BJ (cell line): ENCODE measurements around the gene GART. TPM values are rescaled to one million over a fixed set of nuclear protein-coding genes. Genes with fewer than 3 reads are reported as not detected.

Source experiments
- CTCF ChIA-PET: fragments of 350-600 bp; formaldehyde crosslinking; extraction: SDS; loops from one replicate; lab custom pipeline; 2021; ENCODE audit warnings: antibody characterized with exemption, inconsistent platforms; lab: Yijun Ruan, JAX
- POLR2A ChIA-PET: fragments of 300-600 bp; sonication (Branson Sonifier 250); formaldehyde crosslinking; extraction: SDS; loops from one replicate; lab custom pipeline; 2021; ENCODE audit warnings: antibody characterized with exemption; lab: Charles Lee
- DNase-seq: peaks from one replicate; pipeline ENCODE4 v3.0.0-alpha.2; 2011; ENCODE audit warnings: low read depth
- H3K27me3 ChIP-seq: 2 replicates; pipeline ENCODE4 v1.6.0; 2011; ENCODE audit warnings: low read length; ENCODE audit not compliant: control insufficient read depth, insufficient read depth
- H3K36me3 ChIP-seq: 2 replicates; pipeline ENCODE4 v1.5.1; 2011; ENCODE audit warnings: low read length; ENCODE audit not compliant: control insufficient read depth, insufficient read depth
- H3K4me3 ChIP-seq: 2 replicates; pipeline ENCODE4 v1.5.1; 2011; ENCODE audit warnings: low read depth, mild to moderate bottlenecking, control low read depth, low read length
- polyA plus RNA-seq: library from polyadenylated mRNA; depleted of rRNA; stranded (reverse); fragments of >200 nt; gene quantifications from 2 replicates; pipeline ENCODE4 v1.2.3, GENCODE V29; 2011
- TF ChIP-seq, protein P1 (sequence below): IDR thresholded peaks from 2 replicates; pipeline ENCODE4 v1.5.1; 2011; ENCODE audit warnings: low read depth, mild to moderate bottlenecking, control low read depth, inconsistent platforms, low read length, moderate library complexity; ENCODE audit not compliant: insufficient read depth

The GART gene
- polyA plus RNA-seq, 1 experiment, result 14.8 TPM

DNA sequence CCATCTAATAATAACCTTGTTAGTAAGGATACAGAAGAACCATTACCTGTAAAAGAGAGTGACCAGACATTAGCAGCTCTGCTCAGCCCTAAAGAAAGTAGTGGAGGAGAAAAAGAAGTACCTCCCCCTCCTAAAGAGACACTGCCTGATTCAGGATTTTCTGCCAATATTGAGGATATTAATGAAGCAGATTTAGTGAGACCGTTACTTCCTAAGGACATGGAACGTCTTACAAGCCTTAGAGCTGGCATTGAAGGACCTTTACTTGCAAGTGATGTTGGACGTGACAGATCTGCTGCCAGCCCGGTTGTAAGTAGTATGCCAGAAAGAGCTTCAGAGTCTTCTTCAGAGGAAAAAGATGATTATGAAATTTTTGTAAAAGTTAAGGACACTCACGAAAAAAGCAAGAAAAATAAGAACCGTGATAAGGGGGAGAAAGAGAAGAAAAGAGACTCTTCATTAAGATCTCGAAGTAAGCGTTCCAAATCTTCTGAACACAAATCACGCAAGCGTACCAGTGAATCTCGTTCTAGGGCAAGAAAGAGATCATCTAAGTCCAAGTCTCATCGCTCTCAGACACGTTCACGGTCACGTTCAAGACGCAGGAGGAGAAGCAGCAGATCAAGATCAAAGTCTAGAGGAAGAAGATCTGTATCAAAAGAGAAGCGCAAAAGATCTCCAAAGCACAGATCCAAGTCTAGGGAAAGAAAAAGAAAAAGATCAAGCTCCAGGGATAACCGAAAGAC lies 12.5 kb upstream of the GART start:
- TF ChIP-seq, protein P1, sequence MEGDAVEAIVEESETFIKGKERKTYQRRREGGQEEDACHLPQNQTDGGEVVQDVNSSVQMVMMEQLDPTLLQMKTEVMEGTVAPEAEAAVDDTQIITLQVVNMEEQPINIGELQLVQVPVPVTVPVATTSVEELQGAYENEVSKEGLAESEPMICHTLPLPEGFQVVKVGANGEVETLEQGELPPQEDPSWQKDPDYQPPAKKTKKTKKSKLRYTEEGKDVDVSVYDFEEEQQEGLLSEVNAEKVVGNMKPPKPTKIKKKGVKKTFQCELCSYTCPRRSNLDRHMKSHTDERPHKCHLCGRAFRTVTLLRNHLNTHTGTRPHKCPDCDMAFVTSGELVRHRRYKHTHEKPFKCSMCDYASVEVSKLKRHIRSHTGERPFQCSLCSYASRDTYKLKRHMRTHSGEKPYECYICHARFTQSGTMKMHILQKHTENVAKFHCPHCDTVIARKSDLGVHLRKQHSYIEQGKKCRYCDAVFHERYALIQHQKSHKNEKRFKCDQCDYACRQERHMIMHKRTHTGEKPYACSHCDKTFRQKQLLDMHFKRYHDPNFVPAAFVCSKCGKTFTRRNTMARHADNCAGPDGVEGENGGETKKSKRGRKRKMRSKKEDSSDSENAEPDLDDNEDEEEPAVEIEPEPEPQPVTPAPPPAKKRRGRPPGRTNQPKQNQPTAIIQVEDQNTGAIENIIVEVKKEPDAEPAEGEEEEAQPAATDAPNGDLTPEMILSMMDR, result no peak
- Histone ChIP-seq H3K27me3 (no peaks in the 10 kb centered on the region), H3K4me3 (no peak overlapping the region), H3K36me3 (peaks cover 35% of the 10 kb centered on the region)
- ChIA-PET POLR2A (no interaction called here), CTCF (interaction anchor here (1.7 kb wide), 1 partner anchor 29 kb away, joined by 5 read pairs; no protein-coding TSS in a partner anchor)
- DNase-seq, result no peak

DNA sequence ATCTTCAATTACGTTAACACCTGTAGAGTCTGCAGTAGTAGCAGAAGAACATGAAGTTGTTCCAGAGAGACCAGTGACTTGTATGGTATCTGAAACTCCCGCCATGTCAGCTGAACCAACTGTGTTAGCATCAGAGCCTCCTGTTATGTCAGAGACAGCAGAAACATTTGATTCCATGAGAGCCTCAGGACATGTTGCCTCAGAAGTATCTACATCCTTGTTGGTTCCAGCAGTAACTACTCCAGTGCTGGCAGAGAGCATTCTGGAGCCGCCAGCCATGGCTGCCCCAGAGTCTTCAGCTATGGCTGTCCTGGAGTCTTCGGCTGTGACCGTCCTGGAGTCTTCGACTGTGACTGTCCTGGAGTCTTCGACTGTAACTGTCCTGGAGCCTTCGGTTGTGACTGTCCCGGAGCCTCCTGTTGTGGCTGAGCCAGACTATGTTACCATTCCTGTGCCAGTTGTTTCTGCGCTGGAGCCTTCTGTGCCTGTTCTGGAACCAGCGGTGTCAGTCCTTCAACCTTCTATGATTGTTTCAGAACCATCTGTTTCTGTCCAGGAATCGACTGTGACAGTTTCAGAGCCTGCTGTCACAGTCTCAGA lies 11.2 kb upstream of the GART start:
- TF ChIP-seq, protein P1, result no peak
- CTCF ChIA-PET, result no interaction called here

DNA sequence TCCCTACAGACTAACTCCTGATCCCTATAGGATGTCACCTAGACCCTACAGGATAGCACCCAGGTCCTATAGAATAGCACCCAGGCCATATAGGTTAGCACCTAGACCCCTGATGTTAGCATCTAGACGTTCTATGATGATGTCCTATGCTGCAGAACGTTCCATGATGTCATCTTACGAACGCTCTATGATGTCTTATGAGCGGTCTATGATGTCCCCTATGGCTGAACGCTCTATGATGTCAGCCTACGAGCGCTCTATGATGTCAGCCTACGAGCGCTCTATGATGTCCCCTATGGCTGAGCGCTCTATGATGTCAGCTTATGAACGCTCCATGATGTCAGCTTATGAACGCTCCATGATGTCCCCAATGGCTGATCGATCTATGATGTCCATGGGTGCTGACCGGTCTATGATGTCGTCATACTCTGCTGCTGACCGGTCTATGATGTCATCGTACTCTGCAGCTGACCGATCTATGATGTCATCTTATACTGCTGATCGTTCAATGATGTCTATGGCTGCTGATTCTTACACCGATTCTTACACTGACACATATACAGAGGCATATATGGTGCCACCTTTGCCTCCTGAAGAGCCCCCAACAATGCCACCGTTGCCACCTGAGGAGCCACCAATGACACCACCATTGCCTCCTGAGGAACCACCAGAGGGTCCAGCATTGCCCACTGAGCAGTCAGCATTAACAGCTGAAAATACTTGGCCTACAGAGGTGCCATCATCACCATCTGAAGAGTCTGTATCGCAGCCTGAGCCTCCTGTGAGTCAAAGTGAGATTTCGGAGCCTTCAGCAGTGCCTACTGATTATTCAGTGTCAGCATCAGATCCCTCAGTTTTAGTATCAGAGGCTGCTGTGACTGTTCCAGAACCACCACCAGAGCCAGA lies 10.4 kb upstream of the GART start:
- H3K4me3 ChIP-seq, result no peak overlapping the region
- CTCF ChIA-PET, result no interaction called here
- TF ChIP-seq, protein P1, result no peak
- POLR2A ChIA-PET, result no interaction called here
- no peaks in the 10 kb centered on the region for H3K27me3 ChIP-seq
- H3K36me3 ChIP-seq, result peaks cover 31% of the 10 kb centered on the region
- no peak for DNase-seq

More for the DNA sequence above, 11.2 kb upstream of the GART start:
- Histone ChIP-seq H3K36me3 (peaks cover 35% of the 10 kb centered on the region), H3K4me3 (no peak overlapping the region), H3K27me3 (no peaks in the 10 kb centered on the region)
- no peak for DNase-seq
- POLR2A ChIA-PET, result no interaction called here

DNA sequence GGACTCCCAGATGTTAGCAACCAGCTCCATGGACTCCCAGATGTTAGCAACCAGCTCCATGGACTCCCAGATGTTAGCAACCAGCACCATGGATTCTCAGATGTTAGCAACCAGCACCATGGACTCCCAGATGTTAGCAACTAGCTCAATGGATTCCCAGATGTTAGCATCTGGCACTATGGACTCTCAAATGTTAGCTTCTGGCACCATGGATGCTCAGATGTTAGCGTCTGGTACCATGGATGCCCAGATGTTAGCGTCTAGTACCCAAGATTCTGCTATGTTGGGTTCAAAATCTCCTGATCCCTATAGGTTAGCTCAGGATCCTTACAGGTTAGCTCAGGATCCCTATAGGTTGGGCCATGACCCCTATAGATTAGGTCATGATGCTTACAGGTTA lies 9.7 kb upstream of the GART start:
- Histone ChIP-seq H3K4me3 (no peak overlapping the region), H3K36me3 (peaks cover 30% of the 10 kb centered on the region), H3K27me3 (no peaks in the 10 kb centered on the region)
- POLR2A ChIA-PET, result no interaction called here
- DNase-seq, result no peak
- CTCF ChIA-PET, result no interaction called here
- TF ChIP-seq, protein P1, result no peak
